ENCODE measurements around the gene JOSD1. TPM values are rescaled to one million over a fixed set of nuclear protein-coding genes. Genes with fewer than 3 reads are reported as not detected.

The JOSD1 gene
- total and polyA plus RNA-seq, 10 of the 15 experiments (the other 5 are each of a cell fraction or from before 2014, with no cell fraction given), result 6.2 to 54.6 (median 40.5) TPM

- TF ChIP-seq E2F4 (IDR thresholded peaks at IDR 0.05; ENCODE audit: low read depth, low read length) (no peak), SMAD1 (IDR thresholded peaks at IDR 0.05; ENCODE audit: low read depth, partially characterized antibody) (no peak), SMARCA5 (IDR thresholded peaks at IDR 0.05) (no peak), JUND (IDR thresholded peaks at IDR 0.05; ENCODE audit: low read depth, low read length) (no peak), TARDBP (IDR thresholded peaks at IDR 0.05; ENCODE audit: borderline replicate concordance) (no peak), ZNF274 (IDR thresholded peaks at IDR 0.05; ENCODE audit: insufficient read depth, insufficient read length) (no peak), SMC3 (IDR thresholded peaks at IDR 0.05; ENCODE audit: borderline replicate concordance, low read length) (peak; percentile 48; the same call in 1 of the 2 replicates), ASH2L (IDR thresholded peaks at IDR 0.05; ENCODE audit: borderline replicate concordance, low read depth) (no peak)
Measured at GRCh38 chr22:38733329-38733723, 32.6 kb upstream of the JOSD1 start (continued).

GRCh38 chr22:38732251-38732815 lies 31.6 kb upstream of the JOSD1 start:
- Histone ChIP-seq H3K27me3 (replicated peaks in 1 of 2; ENCODE audit: control insufficient read depth in 2 of 2, insufficient read depth in 2 of 2, low read length in 1 of 2) (no peaks in the 10 kb centered on the region), H3K4me2 (ENCODE audit: control insufficient read depth, insufficient read depth) (no peak overlapping the region), H3K4me1 (ENCODE audit: control insufficient read depth, insufficient read depth, low read length) (no peaks in the 10 kb centered on the region), H3K9ac (ENCODE audit: control insufficient read depth, insufficient read depth, low read length) (no peak overlapping the region), H3K4me3 (no peak overlapping the region), H3K9me3 (replicated peaks; ENCODE audit: control insufficient read depth, insufficient read depth, low read length) (no peaks in the 10 kb centered on the region), H4K20me1 (ENCODE audit: control insufficient read depth, insufficient read depth) (peaks cover 2% of the 10 kb centered on the region; the same call in 1 of the 2 replicates), H2AFZ (ENCODE audit: control insufficient read depth, low read depth, low read length) (no peak overlapping the region), H3K36me3 (ENCODE audit: control insufficient read depth in 2 of 2, insufficient read depth in 2 of 2, low read length in 1 of 2) (peaks cover 24 to 65% of the 10 kb centered on the region in 2 experiments), H3K27ac (ENCODE audit: control insufficient read depth, insufficient read depth) (no peak overlapping the region), H3K79me2 (ENCODE audit: control insufficient read depth, insufficient read depth, low read length) (no peaks in the 10 kb centered on the region)
- ChIA-PET CTCF (interaction anchor here (0.9 to 3.7 kb wide), 7 partner anchors 7 to 37 kb away, joined by 3 to 26 read pairs (median 6); no protein-coding TSS in a partner anchor), POLR2A (interaction anchor here (0.5 to 1.3 kb wide), 2 partner anchors 17 to 284 kb away, joined by 3 to 6 read pairs; no protein-coding TSS in a partner anchor), RAD21 (ENCODE audit: unreplicated experiment) (interaction anchor here (0.7 kb wide), 1 partner anchor 37 kb away, joined by 3 read pairs; no protein-coding TSS in a partner anchor), SMC1A (ENCODE audit: uncharacterized antibody, unreplicated experiment) (interaction anchor here (0.8 kb wide), 1 partner anchor 51 kb away, joined by 3 read pairs; the partner anchor contains the start of gene TOMM22)
- TF ChIP-seq MYC (IDR thresholded peaks at IDR 0.05; ENCODE audit: insufficient read depth, insufficient read length, insufficient replicate concordance, low read length, severe bottlenecking) (no peak), POLR2A (IDR thresholded peaks at IDR 0.05; ENCODE audit: low read depth, low read length) (peak; percentile 77), TCF12 (IDR thresholded peaks at IDR 0.05; ENCODE audit: low read depth, low read length) (no peak), RUNX3 (IDR thresholded peaks at IDR 0.05; ENCODE audit: low read length) (no peak)
- no peak for FAIRE-seq
- no TSS peak for BruUV-seq (replicated peaks)
- intact Hi-C loops (cut with micrococcal nuclease; ENCODE audit: unreplicated experiment) (no loop called here), in situ Hi-C loops (cut with MboI) (no loop called here)
- DNase-seq (ENCODE audit: low read depth, low spot score), result no peak
- ATAC-seq, result no peak
- WGBS (ENCODE audit: insufficient coverage, insufficient replicate concordance, low lambda C conversion rate, missing lambda C conversion rate), result 72% methylated on average over 13 of the region's 13 CpGs
